ENCODE data around the gene UBALD1. TPM values are rescaled to one million over a fixed set of nuclear protein-coding genes. Genes with fewer than 3 reads are reported as not detected.
A peak's percentile ranks its signal among the peaks of the same experiment; 100 is the strongest.
"Not testable (repeated sequence)": the region's sequence is repeated elsewhere in the genome, so short reads cannot be mapped to it uniquely, and the experiment has no call there.

The UBALD1 gene
- 18.7 and 29.4 TPM in 2 replicates for total RNA-seq (2014; rRNA removed; shearing (Covaris generic); ENCODE audit: low replicate concordance)

GRCh38 chr16:4614571-4615383 lies at the start of gene UBALD1:
TSS of gene UBALD1 (minus strand) at chr16:4614888. CDS start at chr16:4614797, 91 bp downstream.
- Histone ChIP-seq H3K9me3 (no peaks in the 10 kb centered on the region), H3K4me3 (peak within 1 kb of the TSS; percentile 69), H3K36me3 (peaks cover 18% of the 10 kb centered on the region), H3K27me3 (no peaks in the 10 kb centered on the region)
- DNase-seq = peak; percentile 96

DNA sequence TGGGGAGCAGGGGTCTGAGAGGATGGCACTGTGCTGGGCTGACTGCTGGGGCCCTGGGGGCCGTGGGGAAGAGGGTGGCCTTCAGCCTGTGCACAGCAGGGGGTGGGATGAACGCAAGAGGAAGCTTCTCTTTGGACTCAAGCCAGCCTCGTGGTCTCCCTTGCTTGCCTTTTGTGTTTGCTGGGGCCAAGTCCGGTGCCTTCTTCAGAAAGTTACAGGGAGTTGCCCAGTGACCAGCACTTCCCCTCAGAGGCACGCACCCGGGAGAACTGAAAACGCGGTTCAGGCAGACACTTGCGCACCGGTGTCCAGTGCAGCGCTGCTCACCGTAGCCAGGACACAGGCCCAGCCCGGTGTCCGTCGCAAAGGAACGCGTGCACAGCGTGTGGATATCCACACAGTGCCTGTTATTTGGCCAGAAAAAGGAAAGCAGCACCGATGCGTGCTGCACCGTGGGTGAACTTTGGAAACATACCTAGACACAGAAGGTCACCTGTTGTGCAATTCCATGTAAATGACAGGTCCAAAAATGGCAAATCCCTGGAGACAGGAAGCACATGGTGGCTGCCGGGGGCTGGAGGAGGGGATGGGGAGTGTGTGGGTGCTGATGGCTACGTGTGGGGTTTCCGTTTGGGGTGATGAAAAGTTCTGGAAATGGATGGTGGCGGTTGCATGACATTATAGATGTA lies 49.2 kb upstream of the UBALD1 start:
- Histone ChIP-seq H3K36me3 (peaks cover 57% of the 10 kb centered on the region), H3K9me3 (no peaks in the 10 kb centered on the region), H3K27me3 (no peaks in the 10 kb centered on the region), H3K4me3 (no peak overlapping the region)
- no peak for DNase-seq

DNA sequence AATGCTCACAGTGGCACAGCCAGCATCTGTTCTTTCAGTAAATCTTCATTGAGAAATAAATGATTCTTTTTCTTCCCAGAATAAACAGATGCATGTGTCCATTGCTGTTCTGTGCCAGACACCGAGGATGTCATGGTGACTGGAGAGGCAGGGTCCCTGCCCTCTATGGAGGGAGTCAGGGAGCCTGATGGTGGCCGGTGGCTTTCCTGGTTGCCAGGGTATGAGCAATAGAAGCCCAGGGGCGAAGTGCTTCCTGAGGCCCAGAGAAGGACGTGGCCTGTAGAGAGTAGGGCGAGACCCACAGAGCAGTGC lies 48.7 kb upstream of the UBALD1 start:
- Histone ChIP-seq H3K27me3 (no peaks in the 10 kb centered on the region), H3K9me3 (no peaks in the 10 kb centered on the region), H3K36me3 (peaks cover 57% of the 10 kb centered on the region), H3K4me3 (no peak overlapping the region)
- DNase-seq = no peak

GRCh38 chr16:4661661-4662060 lies 47.0 kb upstream of the UBALD1 start:
- Histone ChIP-seq H3K4me3 (no peak overlapping the region), H3K9me3 (no peaks in the 10 kb centered on the region), H3K36me3 (peaks cover 56% of the 10 kb centered on the region), H3K27me3 (no peaks in the 10 kb centered on the region)
- DNase-seq = no peak

- Histone ChIP-seq H3K4me3 (no peak overlapping the region), H3K36me3 (peaks cover 59% of the 10 kb centered on the region), H3K9me3 (no peaks in the 10 kb centered on the region), H3K27me3 (no peaks in the 10 kb centered on the region)
- DNase-seq = no peak
These were observed 45.8 kb upstream of the UBALD1 start for GRCh38 chr16:4660454-4661007.

GRCh38 chr16:4659363-4660353 lies 45.0 kb upstream of the UBALD1 start:
- peaks cover 56% of the 10 kb centered on the region for H3K36me3 ChIP-seq
- DNase-seq = no peak
- no peak overlapping the region for H3K4me3 ChIP-seq
- no peaks in the 10 kb centered on the region for H3K9me3 ChIP-seq
- H3K27me3 ChIP-seq = no peaks in the 10 kb centered on the region

DNA sequence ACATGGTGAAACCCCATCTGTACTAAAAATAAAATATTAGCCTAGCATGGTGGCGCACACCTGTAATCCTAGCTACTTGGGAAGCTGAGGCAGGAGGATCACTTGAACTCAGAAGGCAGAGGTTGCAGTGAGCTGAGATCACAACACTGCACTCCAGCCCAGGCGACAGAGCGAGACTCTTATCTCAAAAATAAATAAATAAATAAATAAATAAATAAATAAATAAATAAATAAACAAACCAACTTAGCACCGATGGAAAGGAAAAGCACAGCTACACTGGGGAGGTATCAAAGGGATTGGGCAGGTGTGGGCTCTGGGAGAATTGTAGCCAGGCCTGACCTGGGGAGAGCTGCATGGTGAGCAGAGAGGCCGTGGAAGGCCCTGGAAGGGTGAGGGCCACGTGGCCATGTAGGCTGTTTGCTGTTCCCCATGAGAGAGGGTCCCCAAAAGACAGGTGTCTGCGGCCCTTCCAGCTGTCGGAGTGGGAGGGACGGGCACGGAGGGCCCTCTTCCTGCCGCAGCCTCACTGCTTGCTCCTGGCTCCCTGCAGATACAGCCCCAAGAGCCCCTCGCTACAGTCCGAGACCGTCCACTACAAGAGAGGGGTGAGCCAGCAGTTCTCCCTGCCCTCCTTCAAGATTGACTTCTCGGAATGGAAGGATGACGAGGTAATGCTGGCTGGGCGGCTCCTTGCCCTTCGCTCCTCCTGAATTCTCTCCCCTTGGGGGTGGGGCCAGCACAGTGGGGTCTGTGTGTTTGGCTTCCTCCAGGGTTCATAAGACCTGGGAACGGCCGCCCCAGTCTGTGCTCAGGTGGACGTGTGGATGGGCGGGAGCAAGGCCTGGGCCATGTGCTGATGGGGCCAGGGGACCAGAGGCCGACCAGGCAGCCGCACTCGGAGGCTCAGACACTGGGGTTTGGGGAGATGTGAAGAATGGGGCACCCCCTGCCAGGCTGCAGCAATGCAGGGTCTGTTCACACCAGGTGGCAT lies 42.3 kb upstream of the UBALD1 start:
- H3K4me3 ChIP-seq = no peak overlapping the region
- H3K9me3 ChIP-seq = no peaks in the 10 kb centered on the region
- peaks cover 55% of the 10 kb centered on the region for H3K36me3 ChIP-seq
- no peak for DNase-seq
- H3K27me3 ChIP-seq = no peaks in the 10 kb centered on the region

DNA sequence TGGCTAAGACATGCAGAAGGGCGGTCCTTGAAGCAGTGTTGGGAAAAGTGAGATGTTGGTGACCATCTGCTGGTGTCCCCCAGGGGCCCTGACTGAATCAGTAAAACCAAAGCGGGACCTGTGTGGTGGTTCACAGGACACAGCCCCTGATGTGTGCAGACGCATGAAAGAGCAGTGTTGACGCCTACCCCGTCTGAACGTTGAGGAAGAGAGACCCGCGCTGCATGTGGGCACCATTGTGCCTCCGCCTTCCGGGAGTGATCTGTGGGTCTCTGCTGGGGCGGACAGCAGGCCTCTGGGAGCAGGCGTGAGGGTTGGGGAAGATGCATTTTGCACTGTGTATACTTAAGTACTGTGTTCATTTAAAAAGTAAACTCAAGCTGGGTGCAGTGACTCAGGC lies 41.5 kb upstream of the UBALD1 start:
- Histone ChIP-seq H3K4me3 (no peak overlapping the region), H3K36me3 (peaks cover 60% of the 10 kb centered on the region), H3K27me3 (no peaks in the 10 kb centered on the region), H3K9me3 (no peaks in the 10 kb centered on the region)
- no peak for DNase-seq

DNA sequence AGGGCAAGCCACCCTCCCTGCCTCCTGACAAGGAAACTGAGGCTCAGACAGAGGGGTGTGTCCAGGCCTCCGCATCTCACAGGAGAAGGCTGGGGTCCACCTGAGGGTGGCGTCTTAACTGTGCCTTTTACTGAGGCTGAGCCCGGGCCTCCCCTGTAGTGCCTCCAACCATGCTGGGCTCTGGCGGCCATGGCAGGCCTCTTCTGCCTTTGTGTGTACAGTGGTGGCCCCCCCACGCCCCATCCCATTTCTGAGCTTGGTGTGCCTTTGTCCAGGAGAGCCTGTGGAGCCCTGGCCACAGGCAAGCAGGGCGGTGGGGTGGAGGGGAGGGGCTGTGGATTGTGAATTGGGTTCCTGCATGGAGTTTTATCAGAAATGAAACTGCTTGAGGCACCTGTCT lies 41.1 kb upstream of the UBALD1 start:
- H3K9me3 ChIP-seq = no peaks in the 10 kb centered on the region
- peaks cover 62% of the 10 kb centered on the region for H3K36me3 ChIP-seq
- no peak for DNase-seq
- H3K27me3 ChIP-seq = no peaks in the 10 kb centered on the region
- H3K4me3 ChIP-seq = no peak overlapping the region

GRCh38 chr16:4654964-4655590 lies 40.4 kb upstream of the UBALD1 start:
- DNase-seq = no peak
- no peak overlapping the region for H3K4me3 ChIP-seq
- peaks cover 66% of the 10 kb centered on the region for H3K36me3 ChIP-seq

GRCh38 chr16:4654011-4654963 lies 39.6 kb upstream of the UBALD1 start:
- Histone ChIP-seq H3K4me3 (no peak overlapping the region), H3K27me3 (no peaks in the 10 kb centered on the region), H3K9me3 (no peaks in the 10 kb centered on the region), H3K36me3 (peaks cover 67% of the 10 kb centered on the region)
- no peak for DNase-seq

More at GRCh38 chr16:4654964-4655590, 40.4 kb upstream of the UBALD1 start:
- no peaks in the 10 kb centered on the region for H3K27me3 ChIP-seq
- H3K9me3 ChIP-seq = no peaks in the 10 kb centered on the region

- Histone ChIP-seq H3K4me3 (no peak overlapping the region), H3K36me3 (peaks cover 58% of the 10 kb centered on the region), H3K9me3 (no peaks in the 10 kb centered on the region), H3K27me3 (no peaks in the 10 kb centered on the region)
- no peak for DNase-seq
These were observed 37.9 kb upstream of the UBALD1 start for GRCh38 chr16:4652561-4652960.

DNA sequence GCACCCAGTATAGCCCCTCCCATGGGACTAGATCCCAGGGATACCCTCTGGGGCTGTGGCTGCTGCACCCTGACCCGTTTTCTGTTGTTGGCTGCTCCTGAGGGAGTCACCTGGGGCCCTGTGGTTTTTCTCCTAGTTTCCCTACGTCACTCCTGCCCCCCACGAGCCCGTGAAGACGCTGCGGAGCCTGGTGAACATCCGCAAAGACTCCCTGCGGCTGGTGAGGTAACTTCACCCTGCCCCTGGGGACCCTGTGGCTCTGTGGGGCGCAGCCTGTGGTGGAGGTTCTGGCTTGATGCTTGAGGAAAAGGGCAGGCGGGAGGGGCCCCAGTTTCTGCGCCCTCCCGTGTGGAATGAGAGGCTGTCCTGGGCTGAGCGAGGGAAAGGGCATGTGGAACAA lies 37.1 kb upstream of the UBALD1 start:
- Histone ChIP-seq H3K4me3 (no peak overlapping the region), H3K36me3 (peaks cover 60% of the 10 kb centered on the region)
- DNase-seq = no peak

DNA sequence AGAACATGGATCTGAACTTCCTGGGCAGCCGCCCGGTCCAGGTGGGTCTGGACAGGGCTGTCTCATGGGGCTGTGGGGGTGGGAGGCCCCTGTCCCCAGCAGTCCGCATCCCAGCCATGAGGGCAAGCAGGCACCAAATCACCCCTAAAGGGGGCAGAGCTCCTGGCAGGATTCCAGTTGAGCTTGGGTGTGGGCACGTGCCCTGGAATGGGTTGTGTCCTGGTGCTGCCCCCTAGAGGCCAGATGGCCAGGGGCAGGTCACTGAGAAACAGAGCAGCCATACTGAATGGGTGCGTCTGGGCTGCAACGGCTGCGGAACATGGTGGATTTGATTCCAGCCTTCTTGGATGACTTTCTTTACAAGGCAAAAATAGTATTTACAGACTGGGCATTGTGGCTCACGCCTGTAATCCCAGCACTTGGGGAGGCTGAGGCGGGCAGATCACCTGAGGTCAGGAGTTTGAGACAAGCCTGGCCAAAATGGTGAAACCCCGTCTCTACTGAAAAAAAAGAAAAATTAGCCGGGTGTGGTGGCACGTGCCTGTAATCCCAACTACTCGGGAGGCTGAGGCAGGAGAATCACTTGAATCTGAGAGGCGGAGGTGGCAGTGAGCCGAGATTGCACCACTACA lies 35.9 kb upstream of the UBALD1 start:
- H3K27me3 ChIP-seq, H3K4me3 ChIP-seq, H3K9me3 ChIP-seq: not testable (repeated sequence)
- DNase-seq = peak; percentile 73
- peaks cover 54% of the 10 kb centered on the region for H3K36me3 ChIP-seq

More for the DNA sequence above, 37.1 kb upstream of the UBALD1 start:
- Histone ChIP-seq H3K27me3 (no peaks in the 10 kb centered on the region), H3K9me3 (no peaks in the 10 kb centered on the region)
